Kidney epithelial cell (primary cell): ENCODE results near the gene SRMS. TPM values are rescaled to one million over a fixed set of nuclear protein-coding genes. Genes with fewer than 3 reads are reported as not detected.

Source experiments
- DNase-seq: peaks from one replicate; pipeline ENCODE4 v3.0.0-alpha.2; 2010; ENCODE audit warnings: low read depth
- H3K27me3 ChIP-seq: 2 replicates; pipeline ENCODE4 v1.6.0; 2011; ENCODE audit warnings: low read length; ENCODE audit not compliant: control insufficient read depth, insufficient read depth
- H3K36me3 ChIP-seq: 2 replicates; pipeline ENCODE4 v1.5.1; 2011; ENCODE audit warnings: low read length; ENCODE audit not compliant: control insufficient read depth, insufficient read depth
- H3K4me3 ChIP-seq: 2 replicates; pipeline ENCODE4 v1.5.1; 2011; ENCODE audit warnings: low read depth, mild to moderate bottlenecking, control low read depth, low read length
- CTCF ChIP-seq: IDR thresholded peaks from 2 replicates; pipeline ENCODE4 v1.5.1; 2011; ENCODE audit warnings: mild to moderate bottlenecking, moderate library complexity, low read length, control low read depth, inconsistent platforms; ENCODE audit not compliant: insufficient read depth, poor library complexity, severe bottlenecking
- total RNA-seq: library from RNA; depleted of rRNA; stranded (reverse); fragments of >200 nt; gene quantifications from 2 replicates; pipeline ENCODE4 v1.2.3, GENCODE V29; 2015

SRMS gene
- total RNA-seq, 1 donor from 2014 or later: not detected

GRCh38 chr20:63553933-63554290, 6.4 kb upstream of the SRMS start, which contains the start of gene FNDC11:
Gene FNDC11 (plus strand): TSS chr20:63554159. CDS start chr20:63555664, 1,505 bp downstream.
- Histone ChIP-seq H3K27me3 (peaks cover 19% of the 10 kb centered on the region), H3K36me3 (no peaks in the 10 kb centered on the region), H3K4me3 (peak within 1 kb of the TSS; percentile 53)
- DNase-seq: no peak
- TF ChIP-seq CTCF: no peak

GRCh38 chr20:63553251-63553932, 5.8 kb upstream of the SRMS start:
- TF ChIP-seq CTCF: no peak
- no peak for DNase-seq
- H3K4me3 ChIP-seq: peak overlapping the region; percentile 53
- peaks cover 24% of the 10 kb centered on the region for H3K27me3 ChIP-seq
- H3K36me3 ChIP-seq: no peaks in the 10 kb centered on the region

- H3K36me3 ChIP-seq: no peaks in the 10 kb centered on the region
- H3K27me3 ChIP-seq: peaks cover 31% of the 10 kb centered on the region
- DNase-seq: no peak
- no peak overlapping the region for H3K4me3 ChIP-seq
- TF ChIP-seq CTCF: no peak
Observed at GRCh38 chr20:63552481-63553249, 5.1 kb upstream of the SRMS start.

GRCh38 chr20:63551068-63551467, 3.5 kb upstream of the SRMS start:
- no peak for DNase-seq
- peaks cover 44% of the 10 kb centered on the region for H3K27me3 ChIP-seq
- TF ChIP-seq CTCF: no peak
- H3K4me3 ChIP-seq: no peak overlapping the region
- H3K36me3 ChIP-seq: no peaks in the 10 kb centered on the region

GRCh38 chr20:63549679-63550282, 2.2 kb upstream of the SRMS start:
- H3K27me3 ChIP-seq: peaks cover 41% of the 10 kb centered on the region
- H3K4me3 ChIP-seq: no peak overlapping the region
- no peaks in the 10 kb centered on the region for H3K36me3 ChIP-seq
- DNase-seq: no peak
- TF ChIP-seq CTCF: no peak
